ENCODE results near the gene SCAPER.

Gene SCAPER

GRCh38 chr15:76429661-76430060 lies 475.5 kb downstream of the SCAPER start:
- no peak for TF ChIP-seq CTCF (IDR thresholded peaks at IDR 0.05; ENCODE audit: low read length, missing control alignments)
- no peak for DNase-seq (ENCODE audit: low read depth)
- H3K4me3 ChIP-seq (replicated peaks; ENCODE audit: low read depth, low read length) = no peak overlapping the region

DNA sequence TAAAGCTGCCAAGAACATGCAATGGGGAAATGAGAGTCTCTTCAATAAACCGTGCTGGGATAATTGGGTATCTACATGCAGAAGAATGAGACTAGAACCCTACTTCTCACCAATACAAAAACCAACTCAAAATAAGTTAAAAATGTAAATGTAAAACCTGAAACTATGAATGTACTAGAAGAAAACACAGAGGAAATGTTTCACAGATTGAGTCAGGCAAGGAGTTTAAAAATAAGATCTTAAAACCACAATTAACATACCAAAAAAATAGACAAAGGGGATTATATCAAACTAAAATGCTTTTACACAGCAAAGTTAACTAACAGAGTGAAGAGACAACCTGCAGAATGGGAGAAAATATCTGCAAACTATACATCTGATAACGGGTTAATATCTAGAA lies 478.2 kb downstream of the SCAPER start:
- TF ChIP-seq CTCF (IDR thresholded peaks at IDR 0.05; ENCODE audit: low read length, missing control alignments) = no peak
- no peak for DNase-seq (ENCODE audit: low read depth)
- no peak overlapping the region for H3K4me3 ChIP-seq (replicated peaks; ENCODE audit: low read depth, low read length)

- TF ChIP-seq CTCF (IDR thresholded peaks at IDR 0.05; ENCODE audit: low read length, missing control alignments) = no peak
- H3K4me3 ChIP-seq (replicated peaks; ENCODE audit: low read depth, low read length) = no peak overlapping the region
- no peak for DNase-seq (ENCODE audit: low read depth)
These were observed 486.6 kb downstream of the SCAPER start for GRCh38 chr15:76418352-76419140.

GRCh38 chr15:76401285-76401684 lies 503.9 kb downstream of the SCAPER start:
- no peak for TF ChIP-seq CTCF (IDR thresholded peaks at IDR 0.05; ENCODE audit: low read length, missing control alignments)
- peak; percentile 1 for DNase-seq (ENCODE audit: low read depth)

GRCh38 chr15:76398317-76399104 lies 506.6 kb downstream of the SCAPER start:
- DNase-seq (ENCODE audit: low read depth) = no peak
- TF ChIP-seq CTCF (IDR thresholded peaks at IDR 0.05; ENCODE audit: low read length, missing control alignments) = no peak
- H3K4me3 ChIP-seq (replicated peaks; ENCODE audit: low read depth, low read length) = no peak overlapping the region

More at GRCh38 chr15:76401285-76401684, 503.9 kb downstream of the SCAPER start:
- H3K4me3 ChIP-seq (replicated peaks; ENCODE audit: low read depth, low read length) = no peak overlapping the region

GRCh38 chr15:76393614-76394013 lies 511.5 kb downstream of the SCAPER start:
- no peak overlapping the region for H3K4me3 ChIP-seq (replicated peaks; ENCODE audit: low read depth, low read length)
- no peak for TF ChIP-seq CTCF (IDR thresholded peaks at IDR 0.05; ENCODE audit: low read length, missing control alignments)
- peak; percentile 17 for DNase-seq (ENCODE audit: low read depth)

All from fibroblast of pulmonary artery (primary cell).